Mucosa of descending colon (tissue), 3 donors: ENCODE measurements around the gene STX8. TPM values are rescaled to one million over a fixed set of nuclear protein-coding genes. Genes with fewer than 3 reads are reported as not detected.
"Not testable (repeated sequence)": the region's sequence is repeated elsewhere in the genome, so short reads cannot be mapped to it uniquely, and the experiment has no call there.

ENCODE experiments used
- ATAC-seq: fragments of 200-7000 bp; cut with Tn5 transposase; one replicate; pipeline ENCODE4 v1.9.1; 2020; ENCODE audit warnings: mild to moderate bottlenecking, moderate library complexity
- DNase-seq, 3 donors: peaks; one replicate each; pipeline ENCODE4 v3.0.0-alpha.2; 2020
- H3K36me3 ChIP-seq: fragments of 200-600 bp; one replicate; pipeline ENCODE4 v1.8.0; 2021; ENCODE audit warnings: low read depth, mild to moderate bottlenecking
- H3K4me1 ChIP-seq: fragments of 200-600 bp; one replicate; pipeline ENCODE4 v1.8.0; 2021; ENCODE audit warnings: low read depth, mild to moderate bottlenecking
- H3K4me3 ChIP-seq: fragments of 200-600 bp; one replicate; pipeline ENCODE4 v1.8.0; 2021; ENCODE audit warnings: mild to moderate bottlenecking
- H3K9me3 ChIP-seq: fragments of 200-600 bp; one replicate; pipeline ENCODE4 v1.8.0; 2021; ENCODE audit warnings: mild to moderate bottlenecking
- intact Hi-C, 2 donors: fragments of 100-400 bp; cut with DNase I in 1 of 2; cut with micrococcal nuclease in 1 of 2; formaldehyde crosslinking; loops; one replicate each; pipeline versions ENCODE4 v1.11.0 to v1.11.1; 2022; cut with DNase I, micrococcal nuclease
- total RNA-seq, 3 donors: library from RNA; stranded (reverse); fragmentation: NEBNext Ultra II Directional in 2 of 3; extraction: Animal tissue kit (Norgen Biotek cat#: 25700) in 2 of 3; gene quantifications; one replicate each; pipeline versions ENCODE4 v1.2.1 to v1.2.4, GENCODE V29; 2021 to 2023
- TF ChIP-seq, protein P1 (sequence below): fragments of 200-600 bp; IDR thresholded peaks from one replicate; pipeline ENCODE4 v1.8.0; 2022; ENCODE audit warnings: antibody characterized with exemption, mild to moderate bottlenecking
- donor health status: DM: no; HTN: no; CAD: no; lungs with moderate emphysema.
- donor health status: DM: no; HTN: no; CAD: no.
- donor health status: DM: no; HTN: yes; CAD: no.

The STX8 gene
- total RNA-seq, 3 donors from 2014 or later, result 45.1 to 62.5 (median 54.4) TPM

DNA sequence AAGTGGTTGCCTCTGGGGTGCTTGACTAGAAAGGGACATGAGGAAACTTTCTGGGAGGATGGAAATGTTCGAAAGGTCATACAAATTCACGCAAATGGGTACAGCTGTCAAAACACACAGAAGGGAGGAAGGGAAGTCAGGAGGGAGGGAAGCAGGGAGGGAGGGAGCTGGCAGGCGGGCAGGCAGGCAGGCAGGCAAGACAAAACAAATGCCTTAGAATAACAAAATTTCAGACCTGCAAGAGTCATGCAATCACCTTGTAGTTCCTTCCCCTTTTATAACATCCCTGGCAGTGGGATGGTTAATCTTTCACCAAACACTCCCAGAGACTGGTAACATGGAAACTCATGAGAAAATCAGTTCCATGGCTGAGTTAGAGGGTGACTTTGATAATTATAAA lies 189.2 kb downstream of the STX8 start:
- H3K4me1 ChIP-seq, result peaks cover 6% of the 10 kb centered on the region
- H3K4me3 ChIP-seq, result no peak overlapping the region
- intact Hi-C loops, result no loop called here
- no peaks in the 10 kb centered on the region for H3K9me3 ChIP-seq
- H3K36me3 ChIP-seq, result no peaks in the 10 kb centered on the region
- DNase-seq (no peak), ATAC-seq (peak; percentile 73)
- TF ChIP-seq, protein P1, sequence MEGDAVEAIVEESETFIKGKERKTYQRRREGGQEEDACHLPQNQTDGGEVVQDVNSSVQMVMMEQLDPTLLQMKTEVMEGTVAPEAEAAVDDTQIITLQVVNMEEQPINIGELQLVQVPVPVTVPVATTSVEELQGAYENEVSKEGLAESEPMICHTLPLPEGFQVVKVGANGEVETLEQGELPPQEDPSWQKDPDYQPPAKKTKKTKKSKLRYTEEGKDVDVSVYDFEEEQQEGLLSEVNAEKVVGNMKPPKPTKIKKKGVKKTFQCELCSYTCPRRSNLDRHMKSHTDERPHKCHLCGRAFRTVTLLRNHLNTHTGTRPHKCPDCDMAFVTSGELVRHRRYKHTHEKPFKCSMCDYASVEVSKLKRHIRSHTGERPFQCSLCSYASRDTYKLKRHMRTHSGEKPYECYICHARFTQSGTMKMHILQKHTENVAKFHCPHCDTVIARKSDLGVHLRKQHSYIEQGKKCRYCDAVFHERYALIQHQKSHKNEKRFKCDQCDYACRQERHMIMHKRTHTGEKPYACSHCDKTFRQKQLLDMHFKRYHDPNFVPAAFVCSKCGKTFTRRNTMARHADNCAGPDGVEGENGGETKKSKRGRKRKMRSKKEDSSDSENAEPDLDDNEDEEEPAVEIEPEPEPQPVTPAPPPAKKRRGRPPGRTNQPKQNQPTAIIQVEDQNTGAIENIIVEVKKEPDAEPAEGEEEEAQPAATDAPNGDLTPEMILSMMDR, result no peak

DNA sequence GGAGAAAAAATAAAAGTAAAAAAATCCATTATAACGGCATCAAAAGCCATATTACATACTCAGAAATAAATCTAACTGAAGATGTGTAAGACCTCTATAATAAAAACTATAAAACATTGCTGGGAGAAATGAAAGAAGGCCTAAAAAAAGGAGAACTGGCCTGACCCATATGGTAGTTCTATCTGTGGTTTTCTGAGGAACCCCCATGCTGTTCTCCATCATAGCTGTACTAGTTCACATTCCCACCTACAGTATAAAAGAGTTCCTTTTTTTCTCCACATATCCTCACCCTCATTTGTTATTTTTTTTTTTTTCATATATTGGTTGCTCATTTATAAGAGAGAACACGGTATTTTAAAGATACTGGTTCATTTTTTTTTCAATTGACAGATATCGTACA lies 191.8 kb downstream of the STX8 start:
- Histone ChIP-seq H3K4me1 (peaks cover 2% of the 10 kb centered on the region), H3K9me3 (no peaks in the 10 kb centered on the region), H3K4me3 (no peak overlapping the region), H3K36me3 (no peaks in the 10 kb centered on the region)
- no peak for ATAC-seq
- DNase-seq, result no peak
- TF ChIP-seq, protein P1, result no peak
- intact Hi-C loops, result no loop called here

DNA sequence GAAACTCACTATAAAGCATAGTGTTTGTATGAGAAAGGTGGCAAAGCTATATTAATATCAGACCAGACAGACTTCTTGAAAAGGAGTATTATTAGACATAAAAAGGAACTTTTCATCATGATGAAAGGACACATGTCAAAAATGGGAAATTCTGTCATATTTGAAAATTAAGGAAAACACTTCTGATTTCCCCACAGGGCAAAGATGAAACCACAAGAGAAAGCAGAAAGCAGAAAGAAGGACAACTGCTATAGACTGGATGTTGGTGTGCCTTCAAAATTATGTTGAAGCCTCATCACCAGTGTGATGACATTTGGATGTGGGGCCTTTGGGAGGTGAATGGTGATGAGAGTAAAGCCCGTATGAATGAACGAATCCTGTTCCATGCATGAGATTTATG lies 193.0 kb downstream of the STX8 start:
- Histone ChIP-seq H3K4me3 (no peak overlapping the region), H3K9me3 (no peaks in the 10 kb centered on the region), H3K4me1 (no peaks in the 10 kb centered on the region), H3K36me3 (no peaks in the 10 kb centered on the region)
- TF ChIP-seq, protein P1, result no peak
- intact Hi-C loops, result no loop called here
- ATAC-seq (no peak), DNase-seq (no peak)

DNA sequence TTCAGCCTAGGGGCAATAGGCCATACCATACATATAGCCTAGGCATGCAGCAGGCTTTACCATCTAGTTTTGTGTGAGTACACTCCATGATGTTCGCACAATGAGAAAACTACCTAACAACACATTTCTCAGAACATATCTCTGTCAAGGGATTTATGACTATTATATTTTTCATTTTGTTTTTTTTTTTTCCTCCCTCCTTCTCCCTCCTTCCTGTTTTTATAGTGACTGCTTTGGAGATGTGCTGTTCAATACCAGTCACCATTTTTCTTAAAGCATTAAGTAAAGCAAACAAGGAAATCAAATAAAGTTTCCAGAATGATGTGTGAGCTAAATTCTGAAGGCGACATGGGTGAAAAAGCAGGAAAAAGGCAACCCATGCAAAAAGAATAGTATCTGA lies 194.6 kb downstream of the STX8 start:
- TF ChIP-seq, protein P1, result no peak
- Histone ChIP-seq H3K36me3 (no peaks in the 10 kb centered on the region), H3K9me3 (no peaks in the 10 kb centered on the region), H3K4me3 (no peak overlapping the region), H3K4me1 (no peaks in the 10 kb centered on the region)
- no peak for DNase-seq
- no peak for ATAC-seq
- intact Hi-C loops, result no loop called here

DNA sequence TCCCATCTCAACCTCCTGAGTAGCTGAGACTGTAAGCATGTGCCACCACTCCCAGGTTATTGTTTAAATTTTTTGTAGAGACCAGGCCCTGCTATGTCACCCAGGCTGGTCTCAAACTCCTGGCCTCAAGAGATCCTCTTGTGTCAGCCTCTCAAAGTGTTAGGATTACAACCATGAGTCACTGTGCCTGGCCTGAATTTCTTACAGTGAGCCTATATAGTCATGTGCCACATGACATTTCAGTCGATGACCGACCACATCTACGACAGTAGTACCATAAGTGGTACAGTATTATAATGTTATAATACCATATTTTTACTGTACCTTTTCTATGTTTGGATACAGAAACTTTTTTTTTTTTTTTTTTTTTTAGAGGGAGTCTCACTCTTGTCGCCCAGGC lies 195.3 kb downstream of the STX8 start:
- ATAC-seq (no peak), DNase-seq (no peak)
- H3K4me3 ChIP-seq, result no peak overlapping the region
- no peaks in the 10 kb centered on the region for H3K9me3 ChIP-seq
- no peaks in the 10 kb centered on the region for H3K4me1 ChIP-seq
- no peaks in the 10 kb centered on the region for H3K36me3 ChIP-seq
- intact Hi-C loops, result no loop called here
- TF ChIP-seq, protein P1, result no peak

DNA sequence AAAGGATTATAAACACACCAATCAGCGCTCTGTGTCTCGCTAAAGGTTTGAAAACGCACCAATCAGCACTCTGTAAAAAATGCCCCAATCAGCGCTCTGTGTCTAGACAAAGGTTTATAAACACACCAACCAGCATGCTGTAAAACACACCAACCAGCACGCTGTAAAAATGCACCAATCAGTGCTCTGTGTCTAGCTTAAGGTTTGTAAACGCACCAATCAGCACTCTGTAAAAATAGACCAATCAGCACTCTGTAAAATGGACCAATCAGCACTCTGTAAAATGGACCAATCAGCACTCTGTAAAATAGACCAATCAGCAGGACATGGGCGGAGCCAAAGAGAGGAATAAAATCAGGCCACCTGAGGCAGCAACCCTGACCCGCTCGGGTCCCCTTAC lies 199.4 kb downstream of the STX8 start:
- intact Hi-C loops, H3K36me3 ChIP-seq, H3K4me3 ChIP-seq, H3K4me1 ChIP-seq, ATAC-seq, H3K9me3 ChIP-seq, DNase-seq: not testable (repeated sequence)
